ENCODE results near the gene GOLGA1. TPM values are rescaled to one million over a fixed set of nuclear protein-coding genes. Genes with fewer than 3 reads are reported as not detected.

GOLGA1 gene
- total RNA-seq, 1 donor from 2014 or later = 22.1 TPM

Other genes with a start within 250 kb of the GOLGA1 start
- 2.2 TPM for gene NR6A1, start 169.8 kb downstream of the GOLGA1 start, total RNA-seq
- 46.4 TPM for gene OLFML2A, start 163.9 kb downstream of the GOLGA1 start, total RNA-seq
- gene WDR38, start 87.6 kb downstream of the GOLGA1 start, total RNA-seq = not detected
- 610 TPM for gene RPL35, start 79.1 kb downstream of the GOLGA1 start, total RNA-seq
- gene ARPC5L, start 79.0 kb downstream of the GOLGA1 start, total RNA-seq = 53.8 TPM
- gene SCAI, start 202.4 kb upstream of the GOLGA1 start, total RNA-seq = 4.8 TPM
- 32.5 TPM for gene PPP6C, start 248.7 kb upstream of the GOLGA1 start, total RNA-seq

Data from cardiac septum (tissue), 1 donor.